HepG2 (cell line): Measurements from ENCODE around the gene TSPAN9. TPM values are rescaled to one million over a fixed set of nuclear protein-coding genes. Genes with fewer than 3 reads are reported as not detected.

Experiments
- ATAC-seq: fragments of 200-7000 bp; cut with Tn5 transposase; 3 replicates; pipeline ENCODE4 v1.9.1; 2020; ENCODE audit warnings: mild to moderate bottlenecking, moderate library complexity
- BruUV-seq: library from RNA; stranded (reverse); fragments of 400-500 nt; replicated peaks from 2 replicates; lab custom pipeline; 2021; lab: Mats Ljungman, UMichigan
- CTCF ChIA-PET: fragments of 300-600 bp; formaldehyde crosslinking; extraction: SDS; loops from one replicate; lab custom pipeline; 2021; ENCODE audit warnings: low total read pairs, inconsistent platforms, low intra/inter-chr PET ratio; lab: Yijun Ruan, JAX
- POLR2A ChIA-PET: fragments of 350-600 bp; sonication (Branson Sonifier 250); formaldehyde crosslinking; loops from one replicate; lab custom pipeline; 2020; ENCODE audit warnings: antibody characterized with exemption, inconsistent platforms; lab: Yijun Ruan, JAX
- DNase-seq: peaks from one replicate; pipeline ENCODE4 v3.0.0-alpha.2; 2015; ENCODE audit warnings: low spot score
- FAIRE-seq: peaks from 3 replicates; lab custom pipeline; 2011; peaks lifted over from hg19 to GRCh38; lab: Jason Lieb, UNC
- H2AFZ ChIP-seq: one replicate; pipeline ENCODE4 v1.6.1; 2011; ENCODE audit warnings: low read length, inconsistent platforms
- H3K27ac ChIP-seq: fragments of 300-600 bp; 3 replicates; pipeline ENCODE4 v1.8.0; 2011; ENCODE audit warnings: mixed run types, mild to moderate bottlenecking, mixed read lengths, low read length, inconsistent platforms; ENCODE audit not compliant: insufficient read depth; ENCODE audit errors: extremely low read length
- H3K27me3 ChIP-seq, 2 experiments: fragments of 200-600 bp in 1 of 2; 2 replicates in 1 of 2; 3 replicates in 1 of 2; pipeline versions ENCODE4 v1.6.0 to v1.8.0; 2011; ENCODE audit warnings: low read length in 2 of 2, mild to moderate bottlenecking in 2 of 2, moderate library complexity in 2 of 2, inconsistent platforms in 1 of 2; ENCODE audit not compliant: insufficient read depth in 2 of 2, control insufficient read depth in 1 of 2
- H3K36me3 ChIP-seq, 2 experiments: fragments of 200-600 bp in 1 of 2; replicated peaks in 1 of 2; 2 replicates in 1 of 2; 3 replicates in 1 of 2; pipeline versions ENCODE4 v1.5.1 to v1.8.0; 2011; ENCODE audit warnings: low read length in 2 of 2, inconsistent platforms in 1 of 2; ENCODE audit not compliant: insufficient read depth in 2 of 2, control insufficient read depth in 1 of 2
- H3K4me1 ChIP-seq: 2 replicates; pipeline ENCODE4 v1.5.1; 2012; ENCODE audit warnings: low read length, inconsistent platforms; ENCODE audit not compliant: insufficient read depth
- H3K4me2 ChIP-seq: 2 replicates; pipeline ENCODE4 v1.6.0; 2011; ENCODE audit warnings: low read depth, low read length, inconsistent platforms
- H3K4me3 ChIP-seq, 3 experiments: fragments of 200-600 bp in 1 of 3; sonication (generic), shearing (Covaris generic) in 1 of 3; replicated peaks in 1 of 3; 2 replicates each; pipeline ENCODE4 v1.5.1; 2011 to 2016; ENCODE audit warnings: low read length in 3 of 3, inconsistent platforms in 2 of 3, low read depth in 2 of 3, mild to moderate bottlenecking in 2 of 3, control low read depth in 1 of 3, mixed read lengths in 1 of 3; ENCODE audit not compliant: insufficient read depth in 1 of 3
- H3K79me2 ChIP-seq: one replicate; pipeline ENCODE4 v1.6.1; 2011; ENCODE audit warnings: low read length, inconsistent platforms; ENCODE audit not compliant: insufficient read depth
- H3K9ac ChIP-seq: 2 replicates; pipeline ENCODE4 v1.6.0; 2011; ENCODE audit warnings: mild to moderate bottlenecking, low read depth, low read length, inconsistent platforms; ENCODE audit not compliant: insufficient read depth
- H3K9me3 ChIP-seq: 2 replicates; pipeline ENCODE4 v1.5.1; 2012; ENCODE audit warnings: mild to moderate bottlenecking, low read length
- H4K20me1 ChIP-seq: 2 replicates; pipeline ENCODE4 v1.6.0; 2011; ENCODE audit warnings: inconsistent platforms, mild to moderate bottlenecking, low read length, moderate library complexity; ENCODE audit not compliant: insufficient read depth
- HOXA3 ChIP-seq: sonication (generic); formaldehyde crosslinking; IDR thresholded peaks from 2 replicates; pipeline ENCODE4 v1.5.0; 2020; ENCODE audit warnings: missing genetic modification reagents
- MAFK ChIP-seq, 2 experiments: IDR thresholded peaks in 1 of 2; conservative IDR thresholded peaks in 1 of 2; 2 replicates each; pipeline ENCODE4 v1.6.1; 2011; ENCODE audit warnings: improper control_type of control experiment in 2 of 2, low read length in 2 of 2
- MAX ChIP-seq: IDR thresholded peaks from 2 replicates; pipeline ENCODE4 v1.6.1; 2012; ENCODE audit warnings: inconsistent platforms
- ZBTB21 ChIP-seq: sonication (generic); formaldehyde crosslinking; IDR thresholded peaks from 2 replicates; pipeline ENCODE4 v1.4.0; 2020; ENCODE audit warnings: missing genetic modification reagents
- ZBTB38 ChIP-seq: sonication (generic); formaldehyde crosslinking; IDR thresholded peaks from 2 replicates; pipeline ENCODE4 v1.5.1; 2020; ENCODE audit warnings: mild to moderate bottlenecking, missing genetic modification reagents
- ZNF121 ChIP-seq: sonication (generic); formaldehyde crosslinking; IDR thresholded peaks from 2 replicates; pipeline ENCODE4 v1.5.0; 2020; ENCODE audit warnings: mild to moderate bottlenecking, missing genetic modification reagents
- ZNF687 ChIP-seq: sonication (generic); formaldehyde crosslinking; IDR thresholded peaks from 2 replicates; pipeline ENCODE4 v1.5.1; 2020; ENCODE audit warnings: mild to moderate bottlenecking, missing genetic modification reagents, moderate library complexity
- ZNF781 ChIP-seq: sonication (generic); formaldehyde crosslinking; IDR thresholded peaks from 2 replicates; pipeline ENCODE4 v1.5.1; 2020; ENCODE audit warnings: borderline replicate concordance, mild to moderate bottlenecking, missing genetic modification reagents; ENCODE audit errors: not compliant biosample characterization
- ZZZ3 ChIP-seq: sonication (generic); formaldehyde crosslinking; IDR thresholded peaks from 2 replicates; pipeline ENCODE4 v1.4.0; 2020; ENCODE audit warnings: missing genetic modification reagents, mild to moderate bottlenecking, borderline replicate concordance
- WGBS: methylation state at CpG from one replicate; pipeline ENCODE4 v1.1.6; 2017; ENCODE audit warnings: low lambda C conversion rate; 5-methylcytosine and 5-hydroxymethylcytosine counted together
- in situ Hi-C: cut with HindIII; loops from 2 replicates; pipeline ENCODE4 v1.10.0; 2017; ENCODE audit warnings: low pct_unique_long_range_greater_than_20kb; ENCODE audit not compliant: extremely low pct_ligation_motif_present
- intact Hi-C: fragments of 100-400 bp; cut with micrococcal nuclease; formaldehyde crosslinking; loops from one replicate; pipeline ENCODE4 v1.10.0; 2022; ENCODE audit not compliant: unreplicated experiment
- polyA plus RNA-seq, 8 experiments: library from polyadenylated mRNA; depleted of rRNA in 3 of 8; stranded (reverse) in 7 of 8; unstranded in 1 of 8; fragments of >200 nt; fragmentation: Illumina TruSeq in 4 of 8; extraction: Trizol in 4 of 8; gene quantifications; 2 replicates each; pipeline versions ENCODE4 v1.2.1 to v1.2.3, GENCODE V29; 2011 to 2016; ENCODE audit warnings: low read depth in 4 of 8, missing spikeins in 1 of 8, mixed read lengths in 1 of 8; ENCODE audit not compliant: insufficient read depth in 1 of 8
- total RNA-seq, 5 experiments: library from RNA; depleted of rRNA; stranded (reverse); fragments of >200 nt; fragmentation: Illumina TruSeq; extraction: Trizol; gene quantifications; 2 replicates each; pipeline ENCODE4 v1.2.3, GENCODE V29; 2016; ENCODE audit warnings: low read depth in 1 of 5
- TF ChIP-seq, protein P1 (sequence below): sonication (generic); formaldehyde crosslinking; IDR thresholded peaks from 2 replicates; pipeline ENCODE4 v1.4.0; 2020; ENCODE audit warnings: missing genetic modification reagents

Gene TSPAN9
- total and polyA plus RNA-seq, 2 of the 13 experiments (the other 11 are each of a cell fraction or from before 2014, with no cell fraction given), result 18.1 to 42.3 TPM

GRCh38 chr12:3106579-3106978 is 29.4 kb downstream of the TSPAN9 start:
- ATAC-seq (no peak), FAIRE-seq (no peak), DNase-seq (no peak)
- peaks cover 76% of the 10 kb centered on the region for H3K4me1 ChIP-seq
- in situ Hi-C loops (no loop called here), intact Hi-C loops (no loop called here)
- TF ChIP-seq ZBTB21 (CRISPR knock-in tag), result no peak
- TF ChIP-seq HOXA3, result no peak
- TF ChIP-seq ZNF781 (CRISPR knock-in tag), result no peak
- no peak for TF ChIP-seq ZBTB38 (CRISPR knock-in tag)
- 0 out of 2 replicates have a peak, but pooled peaks have one; percentile 12 for TF ChIP-seq ZNF121
- no peak for TF ChIP-seq MAX
- 0 out of 4 replicates have a peak, but pooled peaks of 1 of the 2 experiments have one; percentile 1 for TF ChIP-seq MAFK (conservative IDR thresholded peaks at IDR 0.05 in 1 of 2, IDR thresholded peaks at IDR 0.05 in 1 of 2; ENCODE audit: low read length in 2 of 2)
- TF ChIP-seq ZZZ3 (CRISPR knock-in tag), result no peak
- no TSS peak for BruUV-seq
- H3K4me2 ChIP-seq, result no peak overlapping the region
- H3K9me3 ChIP-seq, result no peaks in the 10 kb centered on the region
- ChIA-PET CTCF (no interaction called here), POLR2A (no interaction called here)
- H3K36me3 ChIP-seq, result peaks cover 1 to 4% of the 10 kb centered on the region in 2 experiments; a peak in 3 of 5 replicates
- H3K27me3 ChIP-seq, result no peaks in the 10 kb centered on the region
- H4K20me1 ChIP-seq, result no peaks in the 10 kb centered on the region
- H3K79me2 ChIP-seq, result peaks cover 21% of the 10 kb centered on the region
- H2AFZ ChIP-seq, result no peak overlapping the region
- H3K9ac ChIP-seq, result no peak overlapping the region
- no peak overlapping the region for H3K4me3 ChIP-seq
- H3K27ac ChIP-seq, result peak overlapping the region; percentile 16
- 89% methylated on average over 7 of the region's 7 CpGs for WGBS

DNA sequence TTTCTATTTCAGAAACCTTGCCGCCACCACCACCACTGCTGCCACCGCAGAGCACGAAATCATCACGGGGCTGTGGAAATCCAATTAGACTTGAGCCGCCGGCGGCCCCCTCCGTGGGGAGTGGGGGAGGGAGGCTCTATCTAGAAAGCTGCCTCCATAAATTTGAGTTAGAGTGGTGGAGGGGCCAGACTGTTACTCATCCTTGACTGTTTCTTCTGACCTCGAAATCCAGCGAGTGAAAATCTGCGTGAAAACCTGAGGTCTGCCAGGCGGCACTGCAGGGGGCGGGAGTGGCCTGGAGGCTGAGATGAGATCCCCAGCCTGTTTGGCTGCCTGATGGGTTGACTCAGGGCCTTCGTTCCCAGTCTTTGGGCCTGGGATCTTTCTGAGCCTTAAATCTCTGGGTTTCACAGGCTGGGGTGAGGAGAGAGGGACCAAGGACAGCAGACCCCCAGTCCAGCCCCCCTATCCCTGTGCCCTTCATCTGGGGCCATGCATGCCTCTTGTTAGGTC is 29.9 kb downstream of the TSPAN9 start:
- no peaks in the 10 kb centered on the region for H3K27me3 ChIP-seq
- DNase-seq, result no peak
- no peak overlapping the region for H3K4me2 ChIP-seq
- no peaks in the 10 kb centered on the region for H3K9me3 ChIP-seq
- ChIA-PET CTCF (no interaction called here), POLR2A (no interaction called here)
- WGBS, result 96% methylated on average over 14 of the region's 14 CpGs
- H3K4me1 ChIP-seq, result peaks cover 72% of the 10 kb centered on the region
- no TSS peak for BruUV-seq
- H2AFZ ChIP-seq, result no peak overlapping the region
- H3K27ac ChIP-seq, result peak overlapping the region; percentile 16
- TF ChIP-seq ZNF687 (CRISPR knock-in tag), result peak; percentile 22; the same call in 1 of the 2 replicates
- TF ChIP-seq, protein P1, sequence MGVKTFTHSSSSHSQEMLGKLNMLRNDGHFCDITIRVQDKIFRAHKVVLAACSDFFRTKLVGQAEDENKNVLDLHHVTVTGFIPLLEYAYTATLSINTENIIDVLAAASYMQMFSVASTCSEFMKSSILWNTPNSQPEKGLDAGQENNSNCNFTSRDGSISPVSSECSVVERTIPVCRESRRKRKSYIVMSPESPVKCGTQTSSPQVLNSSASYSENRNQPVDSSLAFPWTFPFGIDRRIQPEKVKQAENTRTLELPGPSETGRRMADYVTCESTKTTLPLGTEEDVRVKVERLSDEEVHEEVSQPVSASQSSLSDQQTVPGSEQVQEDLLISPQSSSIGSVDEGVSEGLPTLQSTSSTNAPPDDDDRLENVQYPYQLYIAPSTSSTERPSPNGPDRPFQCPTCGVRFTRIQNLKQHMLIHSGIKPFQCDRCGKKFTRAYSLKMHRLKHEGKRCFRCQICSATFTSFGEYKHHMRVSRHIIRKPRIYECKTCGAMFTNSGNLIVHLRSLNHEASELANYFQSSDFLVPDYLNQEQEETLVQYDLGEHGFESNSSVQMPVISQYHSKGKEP (CRISPR knock-in tag), result no peak
- no peak for FAIRE-seq
- H3K9ac ChIP-seq, result no peak overlapping the region
- no peak overlapping the region for H3K4me3 ChIP-seq
- in situ Hi-C loops (no loop called here), intact Hi-C loops (no loop called here)
- no peak for ATAC-seq
- peaks cover 1 to 4% of the 10 kb centered on the region in 2 experiments; a peak in 2 of 5 replicates for H3K36me3 ChIP-seq
- no peaks in the 10 kb centered on the region for H4K20me1 ChIP-seq
- H3K79me2 ChIP-seq, result peaks cover 16% of the 10 kb centered on the region
